Stimulated activated naive CD4-positive, alpha-beta T cell (primary cell): Measurements from ENCODE around the gene MEAF6.
"Not testable (repeated sequence)": the region's sequence is repeated elsewhere in the genome, so short reads cannot be mapped to it uniquely, and the experiment has no call there.

Experiments
- DNase-seq, 6 experiments: peaks; one replicate each; lab custom pipeline; 2025; lab: John Stamatoyannopoulos, UW

The MEAF6 gene

DNA sequence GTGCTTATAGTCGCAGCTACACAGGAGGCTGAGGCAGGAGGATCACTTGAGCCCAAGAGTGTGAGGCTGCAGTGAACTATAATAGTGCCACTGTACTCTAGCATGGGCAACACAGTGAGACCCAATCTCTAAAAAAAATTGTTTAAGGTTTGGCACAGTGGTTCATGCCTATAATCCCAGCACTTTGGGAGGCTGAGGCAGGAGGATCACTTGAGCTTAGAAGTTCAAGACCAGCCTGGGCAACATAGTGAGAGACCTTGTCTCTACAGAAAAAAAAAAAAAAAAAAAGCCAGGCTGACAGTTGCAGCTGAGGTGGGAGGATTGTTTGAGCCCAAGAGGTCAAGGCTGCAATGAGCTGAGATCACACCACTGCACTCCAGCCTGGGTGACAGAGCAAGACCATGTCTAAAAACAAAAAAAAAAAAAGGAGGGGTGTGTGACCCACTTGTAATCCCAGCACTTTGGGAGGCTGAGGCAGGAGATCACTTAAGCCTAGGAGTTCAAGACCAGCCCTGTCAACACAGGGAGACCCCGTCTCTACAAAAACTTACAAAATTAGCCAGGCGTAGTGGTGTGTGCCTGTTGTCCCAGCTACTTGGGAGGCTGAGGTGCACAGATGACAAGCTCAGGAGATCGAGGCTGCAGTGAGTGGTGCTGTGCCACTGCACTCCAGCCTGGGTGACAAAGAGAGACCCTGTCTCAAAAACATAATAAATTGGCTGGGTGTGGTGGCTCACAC, 18.0 kb upstream of the MEAF6 start:
- DNase-seq, result not testable (repeated sequence)

DNA sequence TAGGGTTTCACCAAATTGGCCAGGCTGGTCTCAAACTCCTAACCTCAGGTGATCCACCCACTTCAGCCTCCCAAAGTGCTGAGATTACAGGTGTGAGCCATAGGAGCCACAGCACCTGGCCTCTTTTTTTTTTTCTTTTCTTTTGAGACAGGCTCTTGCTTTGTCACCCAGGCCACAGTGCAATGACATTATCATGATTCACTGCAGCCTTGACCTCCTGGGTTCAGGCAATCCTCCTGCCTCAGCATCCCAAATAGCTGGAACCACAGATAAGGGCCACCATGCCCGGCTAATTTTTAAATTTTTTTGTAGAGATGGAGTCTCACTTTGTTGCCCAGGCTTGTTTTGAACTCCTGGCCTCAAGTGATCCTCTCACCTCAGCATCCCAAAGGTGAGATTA, 15.3 kb upstream of the MEAF6 start:
- not testable (repeated sequence) for DNase-seq

DNA sequence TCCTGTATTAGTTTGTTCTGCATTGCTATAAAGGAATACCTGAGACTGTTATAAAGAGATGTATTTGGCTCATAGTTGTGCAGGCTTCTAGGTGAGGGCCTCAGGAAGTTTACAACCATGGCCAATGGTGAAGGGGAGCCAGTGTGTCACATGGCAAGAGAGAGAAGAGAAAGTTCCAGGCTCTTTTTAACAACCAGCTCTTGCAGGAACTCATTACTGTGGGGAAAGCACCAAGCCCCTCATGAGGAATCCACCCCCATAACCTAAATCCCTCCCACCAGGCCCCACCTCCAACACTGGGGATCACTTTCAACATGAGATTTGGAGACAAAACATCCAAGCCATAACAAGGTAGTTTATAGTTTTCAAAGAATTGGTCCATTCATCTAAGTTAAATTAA, 5.0 kb upstream of the MEAF6 start:
- peak in 1 of 6 experiments; percentile 4 for DNase-seq

DNA sequence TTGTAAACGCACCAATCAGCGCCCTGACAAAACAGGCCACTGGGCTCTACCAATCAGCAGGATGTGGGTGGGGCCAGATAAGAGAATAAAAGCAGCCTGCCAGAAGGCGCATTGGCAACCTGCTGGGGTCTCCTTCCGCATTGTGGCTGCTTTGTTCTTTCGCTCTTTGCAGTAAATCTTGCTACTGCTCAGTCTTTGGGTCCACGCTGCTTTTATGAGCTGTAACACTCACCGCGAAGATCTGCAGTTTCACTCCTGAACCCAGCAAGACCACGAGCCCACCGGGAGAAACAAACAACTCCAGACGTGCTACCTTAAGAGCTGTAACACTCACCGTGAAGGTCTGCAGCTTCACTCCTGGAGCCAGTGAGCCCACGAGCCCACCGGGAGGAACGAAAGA, 4.4 kb upstream of the MEAF6 start:
- peak; percentile 20 to 58 (median 44) for DNase-seq

DNA sequence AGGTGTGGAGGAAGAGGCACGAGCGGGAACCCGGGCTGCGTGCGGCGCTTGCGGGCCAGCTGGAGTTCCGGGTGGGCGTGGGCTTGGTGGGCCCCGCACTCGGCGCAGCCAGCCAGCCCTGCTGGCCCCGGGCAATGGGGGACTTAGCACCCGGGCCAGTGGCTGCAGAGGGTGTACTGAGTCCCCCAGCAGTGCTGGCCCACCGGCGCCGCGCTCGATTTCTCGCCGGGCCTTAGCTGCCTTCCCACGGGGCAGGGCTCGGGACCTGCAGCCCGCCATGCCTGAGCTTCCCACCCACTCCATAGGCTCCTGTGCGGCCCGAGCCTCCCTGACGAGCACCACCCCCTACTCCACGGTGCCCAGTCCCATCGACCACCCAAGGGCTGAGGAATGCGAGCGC, 3.7 kb upstream of the MEAF6 start:
- DNase-seq, result not testable (repeated sequence)

DNA sequence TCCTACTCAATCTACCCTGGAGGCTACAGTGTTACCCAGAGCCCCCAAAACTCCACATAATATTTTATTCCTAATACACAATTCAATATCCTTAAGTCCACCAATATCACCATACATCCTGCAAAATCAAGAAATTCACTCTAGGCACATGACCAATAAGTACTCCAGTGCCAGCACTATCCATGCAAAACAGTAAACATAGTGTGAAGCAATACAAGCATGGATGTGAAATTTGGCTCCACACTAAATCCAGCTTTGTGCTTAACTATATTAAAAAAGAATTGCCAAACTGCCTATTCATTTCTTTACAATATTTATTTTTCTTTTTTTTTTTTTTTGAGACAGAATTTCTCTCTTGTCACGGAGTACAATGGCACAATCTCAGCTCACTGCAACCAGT, 3.0 kb upstream of the MEAF6 start:
- DNase-seq, result no peak

DNA sequence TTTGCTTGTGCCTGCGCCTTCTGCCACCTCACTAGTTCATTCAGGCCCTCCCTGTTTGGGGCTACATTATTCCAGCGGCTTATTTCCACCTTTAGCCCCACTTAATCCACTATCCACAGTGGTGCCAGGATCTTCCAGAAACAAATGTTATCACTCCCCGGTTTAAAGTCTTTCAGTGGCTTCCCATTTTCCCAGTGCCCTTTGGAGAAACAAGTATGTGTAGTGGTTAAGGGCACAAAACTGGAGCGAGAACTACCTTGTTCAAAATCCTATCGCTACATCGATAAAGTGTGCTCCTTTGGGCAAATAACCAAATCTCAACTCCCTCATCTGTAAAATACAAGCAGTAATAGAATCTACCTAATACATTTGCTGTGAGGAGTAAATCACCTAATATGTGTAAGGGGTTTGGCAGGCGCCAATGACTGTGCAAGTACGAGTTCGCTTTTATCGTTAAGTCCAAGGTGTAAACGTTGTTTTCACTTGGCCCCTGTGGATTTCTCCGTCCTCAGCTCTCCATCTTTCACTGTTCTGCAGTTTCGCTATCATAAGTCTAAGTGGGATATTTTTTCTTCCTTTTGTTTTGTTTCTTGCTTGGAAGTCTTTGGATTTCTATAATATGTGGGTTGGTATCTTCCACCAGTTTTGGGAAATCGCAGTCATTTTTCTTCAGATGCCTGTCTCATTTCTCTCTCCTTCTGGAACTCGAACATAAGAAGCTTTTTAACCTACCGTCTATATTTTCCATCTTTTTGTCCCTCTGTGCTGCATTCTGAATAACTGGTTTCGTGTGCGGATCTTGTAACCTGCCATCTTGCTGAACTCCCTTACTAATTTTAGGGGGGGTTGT, 844 bp upstream of the MEAF6 start:
- no peak for DNase-seq

DNA sequence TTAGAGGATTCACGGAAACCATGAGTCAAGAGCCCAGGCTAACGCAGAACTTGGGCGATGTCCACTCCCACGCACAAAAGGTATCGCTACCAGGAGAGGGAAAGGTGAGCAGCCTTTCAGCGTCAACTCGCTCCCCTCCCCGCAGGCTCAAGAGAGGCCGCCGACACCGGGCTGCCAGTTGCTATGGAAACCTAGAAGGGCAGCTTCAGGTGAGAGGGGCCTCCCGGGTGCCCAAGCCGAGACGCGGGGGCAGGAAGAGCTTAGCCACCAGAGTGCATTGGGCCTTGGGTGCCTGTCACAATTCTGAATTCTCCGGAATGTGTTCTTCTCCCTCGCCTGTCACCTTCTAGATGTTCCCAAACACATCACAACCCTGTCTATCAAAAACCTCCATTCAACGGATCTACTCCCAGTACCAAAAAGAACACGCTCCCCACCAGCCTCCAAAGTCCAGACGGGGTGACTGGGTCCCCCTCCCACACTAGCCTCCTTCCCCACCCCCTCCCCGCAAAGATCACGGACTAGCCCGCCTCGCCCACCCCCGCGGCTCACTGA, 694 bp downstream of the MEAF6 start:
- peak; percentile 6 to 40 (median 28) for DNase-seq

DNA sequence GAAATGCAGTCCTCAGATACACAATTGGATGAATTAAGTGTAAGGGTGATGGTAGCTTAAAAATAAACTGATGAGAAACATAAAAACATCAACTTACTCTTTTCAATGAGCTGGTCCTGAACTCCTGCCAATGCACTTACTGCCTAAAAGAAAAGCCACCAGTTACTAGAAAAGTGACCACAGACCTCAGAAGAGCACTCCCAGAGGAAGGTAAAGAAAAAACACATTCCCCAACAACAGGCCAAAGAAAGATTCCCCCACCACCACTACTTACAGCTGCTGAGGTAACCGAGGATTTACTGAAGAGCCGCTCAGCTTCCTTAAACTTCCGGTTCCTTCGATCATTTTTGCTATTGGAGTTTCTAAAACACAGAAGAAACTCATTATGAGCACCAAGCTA, 5.4 kb downstream of the MEAF6 start:
- no peak for DNase-seq

DNA sequence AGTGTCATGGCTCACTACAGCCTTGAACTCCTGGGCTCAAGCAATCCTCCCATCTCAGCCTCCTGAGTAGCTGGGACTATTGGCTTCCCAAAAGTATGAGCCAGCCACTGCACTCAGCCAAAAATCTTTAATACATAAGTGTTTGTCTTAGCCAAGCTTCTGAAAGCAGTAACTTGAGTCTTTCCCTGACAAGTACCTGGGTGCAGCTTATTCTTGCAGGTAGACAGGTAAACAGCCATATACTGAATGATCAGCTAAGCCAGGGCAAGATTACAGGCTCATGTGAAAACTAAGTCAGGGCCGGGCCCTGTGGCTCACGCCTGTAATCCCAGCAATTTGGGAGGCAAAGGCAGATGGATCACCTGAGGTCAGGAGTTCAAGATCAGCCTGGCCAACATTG, 7.8 kb downstream of the MEAF6 start:
- no peak for DNase-seq

DNA sequence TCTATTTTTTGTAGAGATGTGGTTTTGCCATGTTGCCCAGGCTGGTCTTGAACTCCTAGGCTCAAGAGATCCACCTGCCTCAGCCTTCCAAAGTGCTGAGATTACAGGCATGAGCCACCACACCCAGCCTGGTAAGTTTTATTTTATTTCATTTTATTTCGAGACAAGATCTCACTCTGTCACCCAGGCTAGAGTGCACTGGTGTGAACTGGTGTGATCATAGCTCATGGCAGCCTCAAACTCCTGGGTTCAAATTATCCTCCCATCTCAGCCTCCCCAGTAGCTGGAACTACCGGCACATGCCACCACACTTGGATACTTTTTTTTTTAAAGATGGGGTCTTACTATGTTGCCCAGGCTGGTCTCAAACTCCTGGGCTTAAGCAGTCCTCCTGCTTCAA, 11.8 kb downstream of the MEAF6 start:
- not testable (repeated sequence) for DNase-seq

DNA sequence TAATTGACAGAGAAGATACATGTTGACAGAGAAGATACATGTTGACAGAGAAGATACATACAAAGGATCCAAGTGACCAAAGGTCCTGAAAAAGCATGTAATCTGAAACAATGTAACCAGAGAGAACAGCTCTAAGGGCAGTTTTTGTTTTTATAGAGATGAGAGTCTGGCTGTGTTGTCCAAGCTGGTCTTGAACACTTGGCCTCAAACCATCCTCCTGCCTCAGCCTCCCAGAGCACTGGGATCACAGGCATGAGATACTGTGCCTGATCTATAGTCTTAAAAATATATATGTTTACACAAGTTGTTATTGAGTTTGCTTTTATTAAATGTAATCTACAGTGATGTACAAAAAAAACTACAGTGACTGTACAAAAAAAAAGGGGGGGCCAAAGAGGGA, 12.5 kb downstream of the MEAF6 start:
- DNase-seq, result no peak

DNA sequence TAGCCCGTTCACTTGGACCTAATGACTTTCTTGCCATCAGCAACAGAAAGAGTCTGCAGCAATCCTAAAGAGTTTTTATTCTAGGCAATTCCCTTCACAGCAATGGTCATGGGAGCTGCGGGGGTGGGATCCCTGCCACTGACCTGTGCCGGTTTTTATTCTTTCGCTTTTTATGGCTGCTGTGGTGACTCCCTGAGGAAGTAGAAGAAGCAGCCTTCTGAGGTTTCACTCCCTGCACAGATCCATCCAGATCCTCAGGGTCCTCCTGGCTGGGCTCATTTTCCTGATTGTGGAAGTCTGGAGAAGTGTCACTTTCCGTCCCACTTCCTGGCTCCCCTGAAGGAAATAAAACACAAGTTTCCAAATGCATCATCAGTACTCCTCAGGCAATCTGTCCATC, 12.9 kb downstream of the MEAF6 start:
- no peak for DNase-seq

DNA sequence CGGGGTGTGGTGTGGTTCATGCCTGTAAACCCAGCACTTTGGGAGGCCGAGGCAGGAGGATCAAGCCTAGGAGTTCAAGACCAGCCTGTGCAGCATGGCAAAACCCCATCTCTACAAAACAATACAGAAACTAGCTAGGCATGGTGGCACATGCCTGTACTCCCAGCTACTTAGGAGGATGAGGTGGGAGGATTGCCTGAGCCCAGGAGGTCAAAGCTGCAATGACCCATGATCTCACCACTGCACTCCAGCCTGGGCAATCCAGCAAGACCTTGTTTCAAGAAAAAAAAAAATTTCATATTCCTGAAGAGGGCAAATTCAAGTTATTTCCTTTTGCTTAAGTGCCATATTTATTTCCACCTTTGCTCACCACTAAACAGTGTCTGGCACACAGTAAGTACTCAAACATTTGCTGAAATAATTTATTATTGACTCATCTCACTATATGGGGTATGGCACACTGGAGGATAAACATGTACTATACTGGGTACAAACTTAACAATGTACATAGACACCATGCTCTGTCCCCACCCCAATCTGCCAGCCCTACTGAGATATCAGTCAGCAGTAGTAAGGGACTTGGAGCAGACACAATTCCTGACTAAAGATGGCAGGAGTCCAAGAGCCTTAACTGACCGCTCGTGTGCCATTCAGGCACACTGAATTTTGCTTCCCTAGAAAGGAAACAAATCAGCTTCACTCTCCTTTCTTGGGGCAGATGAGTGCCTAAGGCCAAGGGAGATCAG, 15.5 kb downstream of the MEAF6 start:
- DNase-seq, result no peak

DNA sequence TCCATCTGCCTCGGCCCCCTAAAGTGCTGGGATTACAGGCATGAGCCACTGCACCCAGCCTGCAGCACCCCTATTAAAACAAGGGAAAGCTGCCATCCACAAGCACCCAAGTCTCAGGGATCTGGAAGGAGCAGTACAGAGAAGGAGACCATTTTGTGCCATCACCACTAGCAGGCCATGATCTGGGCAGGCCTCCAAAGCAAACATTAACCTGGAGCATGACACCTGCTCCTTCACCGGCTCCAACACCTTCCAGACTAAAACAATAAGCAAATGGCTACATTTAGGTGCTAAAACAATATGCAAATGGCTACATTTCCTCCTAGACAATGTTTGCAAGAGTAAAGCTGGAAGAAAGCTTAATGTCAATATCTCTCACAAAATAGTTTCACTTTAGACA, 16.7 kb downstream of the MEAF6 start:
- DNase-seq, result no peak

DNA sequence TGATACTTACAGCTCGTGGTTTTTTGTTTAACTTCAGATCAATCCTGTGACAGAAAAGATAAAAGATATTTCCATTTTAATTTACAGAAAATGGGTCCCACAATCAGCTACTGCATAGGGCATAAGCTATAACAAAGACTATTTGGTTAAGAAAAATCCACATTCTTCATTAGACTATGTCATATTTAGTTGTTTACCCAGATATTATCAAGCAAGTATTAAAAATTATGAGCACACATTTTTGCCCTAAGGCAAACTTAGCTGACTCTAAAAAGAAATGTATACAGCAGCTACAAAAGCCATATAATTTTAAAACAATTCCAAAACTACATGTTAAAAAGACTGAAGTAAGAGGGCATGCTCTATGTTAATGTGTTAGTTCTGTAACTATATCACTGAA, 18.7 kb downstream of the MEAF6 start:
- DNase-seq, result no peak

DNA sequence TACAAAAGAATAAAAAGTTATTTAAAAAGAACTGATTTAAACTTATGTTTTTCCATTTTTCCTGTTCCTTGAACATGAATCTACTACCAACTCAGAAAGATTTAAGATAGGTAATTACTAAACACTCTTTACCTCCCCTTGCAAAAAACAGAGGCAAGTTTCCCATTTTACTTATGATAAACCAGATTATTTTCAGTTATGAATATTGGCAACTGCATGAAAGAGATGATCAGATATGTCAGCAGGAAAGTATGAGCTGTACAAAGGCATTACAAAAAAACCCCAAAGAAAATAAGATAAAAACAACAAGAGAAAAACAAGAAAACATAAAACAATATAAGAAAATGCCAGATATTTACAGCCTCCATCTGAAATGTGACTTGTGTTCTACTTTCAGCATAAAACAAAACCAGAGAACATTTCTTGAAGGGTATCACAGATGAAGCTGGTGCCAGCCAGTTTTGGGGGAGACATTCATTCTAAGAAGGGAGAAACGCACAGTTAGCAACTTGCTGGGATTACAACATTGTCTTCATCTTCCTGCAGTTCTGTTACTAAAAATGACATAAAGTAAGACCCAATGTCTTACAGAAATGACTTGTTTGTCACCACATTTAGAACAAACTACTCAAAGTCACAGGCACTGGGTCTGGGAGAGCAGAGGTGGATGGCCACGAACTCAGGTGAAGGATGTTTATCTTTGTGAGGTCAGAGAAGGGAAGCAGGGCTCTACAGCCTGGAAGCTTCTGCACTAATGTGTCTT, 21.0 kb downstream of the MEAF6 start:
- no peak for DNase-seq

DNA sequence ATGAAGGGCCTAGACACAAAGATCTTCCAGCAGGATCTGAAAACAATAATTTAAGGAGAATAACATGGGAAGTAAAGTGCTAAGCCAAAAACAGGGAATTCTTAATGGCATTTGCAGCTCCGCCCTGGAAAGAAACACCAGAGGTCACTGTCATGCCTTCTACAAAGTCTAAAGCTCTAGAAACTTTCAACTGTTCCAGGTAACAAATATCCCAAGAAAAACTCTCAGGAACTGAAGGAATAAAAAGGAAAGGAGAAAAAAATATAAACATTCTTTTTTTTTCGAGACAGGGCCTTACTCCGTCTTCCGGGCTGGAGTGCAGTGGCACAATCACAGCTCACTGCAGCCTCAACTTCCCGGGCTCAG, 27.0 kb downstream of the MEAF6 start:
- no peak for DNase-seq

DNA sequence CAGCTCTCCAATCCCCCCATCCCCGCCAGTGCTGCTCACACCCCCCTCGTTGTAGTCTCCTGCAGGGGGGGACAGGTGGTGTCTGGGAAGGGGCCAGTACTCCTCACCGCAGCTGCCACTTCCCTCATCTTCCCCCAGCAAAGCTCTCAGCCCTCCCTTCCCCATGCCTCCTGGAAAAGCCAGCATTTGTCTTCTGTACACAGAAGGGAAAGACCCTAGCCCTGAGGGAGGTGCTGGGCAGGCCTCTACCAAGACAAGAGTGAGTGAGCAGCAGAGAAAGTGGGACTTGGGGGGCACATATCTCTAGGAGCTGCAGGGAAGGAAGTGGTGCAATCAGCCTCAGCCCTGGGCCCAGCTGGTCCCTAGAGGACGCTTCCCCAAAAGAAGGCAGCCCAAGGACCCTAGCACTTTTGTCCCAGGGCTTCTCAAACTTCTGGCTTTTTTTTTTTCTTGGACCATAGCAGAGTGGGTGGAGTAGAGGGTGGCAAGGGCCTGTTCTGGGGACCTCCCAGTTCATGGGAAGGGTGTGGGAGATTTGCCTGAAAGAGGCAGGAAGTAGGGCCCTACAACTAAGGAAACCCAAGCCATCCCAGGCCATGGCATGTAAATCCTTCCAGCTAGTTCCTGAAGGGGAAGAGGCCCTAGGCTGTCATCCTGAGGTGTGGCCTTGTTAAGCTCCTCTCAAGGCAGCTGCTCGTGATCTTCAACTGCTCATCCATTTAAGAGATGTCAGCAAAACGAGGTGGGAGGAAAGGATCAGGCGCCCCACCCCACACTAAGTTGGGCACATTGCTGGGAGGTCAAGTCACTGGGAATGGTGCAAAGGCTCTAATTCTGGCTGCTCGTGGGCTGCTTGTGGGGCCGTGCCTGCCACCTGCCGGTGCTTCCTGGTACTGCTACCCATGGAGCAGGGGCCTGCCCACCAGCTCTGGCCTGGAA, 27.6 kb downstream of the MEAF6 start:
- DNase-seq, result peak; percentile 28 to 85 (median 69)

DNA sequence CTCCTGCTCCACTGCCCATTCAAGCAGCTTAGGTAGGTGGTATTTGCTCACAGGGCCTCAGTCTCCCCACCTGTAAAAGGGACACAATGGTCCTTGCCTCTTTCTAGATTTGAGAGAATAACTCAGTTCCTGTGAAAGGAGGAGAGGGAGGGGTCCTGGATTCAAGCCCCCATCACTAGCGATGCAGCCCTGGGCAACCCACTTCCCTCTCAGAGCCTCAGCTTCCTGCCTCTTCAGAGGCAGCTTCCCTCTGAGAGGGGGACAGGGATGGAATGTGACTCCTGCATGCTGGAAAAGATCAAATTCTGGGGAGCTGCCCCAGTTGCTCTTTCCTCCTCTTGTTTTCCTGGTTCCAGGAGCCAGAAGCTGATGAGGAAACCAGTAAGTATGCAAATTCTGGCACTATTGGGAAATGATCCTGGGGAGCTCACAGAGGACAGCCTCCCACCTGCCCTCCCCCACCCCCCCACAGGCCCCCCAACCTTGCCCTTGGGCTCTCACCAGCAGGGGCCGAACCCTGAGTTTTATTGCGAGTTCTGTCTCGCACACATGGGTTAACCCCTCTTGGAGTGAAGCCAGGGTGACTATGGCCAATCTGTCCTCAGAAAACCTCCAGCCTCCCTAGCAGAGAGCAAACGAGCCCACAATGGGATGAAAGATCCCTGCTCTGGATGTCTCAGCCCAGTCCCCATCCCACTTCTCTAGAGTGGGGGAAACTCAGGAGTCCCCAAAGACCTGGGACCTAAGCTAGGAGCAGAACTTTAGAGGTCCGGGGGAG, 28.5 kb downstream of the MEAF6 start:
- DNase-seq, result no peak
